Measurements from ENCODE around the gene SCGB1D1.

Gene SCGB1D1

GRCh38 chr11:62144641-62145255, 45.3 kb upstream of the SCGB1D1 start:
- H3K4me3 ChIP-seq (ENCODE audit: low read depth, low read length) = no peak overlapping the region
- TF ChIP-seq CTCF (conservative IDR thresholded peaks at IDR 0.05; ENCODE audit: low read depth, low read length) = no peak
- DNase-seq (ENCODE audit: low read depth) = no peak

DNA sequence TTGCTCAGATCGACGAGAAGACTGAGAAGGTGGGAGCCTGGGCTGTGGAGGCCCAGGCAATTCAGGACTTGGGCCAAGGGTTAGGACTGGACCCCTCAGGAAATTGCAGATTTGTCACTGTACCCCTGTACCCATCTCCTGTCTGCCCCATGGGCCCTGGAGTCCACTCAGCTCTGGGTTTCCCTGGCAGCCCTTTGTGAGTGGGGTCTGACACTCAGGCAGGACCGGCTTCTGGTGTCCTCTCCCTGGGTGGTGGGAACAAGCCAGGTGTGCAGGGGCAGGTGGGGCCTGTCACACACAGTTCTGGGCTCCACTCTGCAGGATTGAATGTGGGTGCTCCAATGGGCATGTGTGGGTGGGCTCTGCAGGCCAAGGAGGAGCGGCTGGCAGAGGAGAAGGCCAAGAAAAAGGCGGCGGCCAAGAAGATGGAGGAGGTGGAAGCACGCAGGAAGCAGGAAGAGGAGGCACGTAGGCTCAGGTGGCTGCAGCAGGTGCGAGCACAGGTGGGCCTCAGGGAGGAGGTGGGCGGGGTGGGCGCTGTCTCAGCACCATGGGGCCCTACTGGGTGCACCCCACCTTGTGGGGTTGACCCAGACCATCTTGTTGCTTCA, 44.6 kb upstream of the SCGB1D1 start:
- DNase-seq (ENCODE audit: low read depth) = no peak
- no peak for TF ChIP-seq CTCF (conservative IDR thresholded peaks at IDR 0.05; ENCODE audit: low read depth, low read length)
- H3K4me3 ChIP-seq (ENCODE audit: low read depth, low read length) = no peak overlapping the region

- no peak overlapping the region for H3K4me3 ChIP-seq (ENCODE audit: low read depth, low read length)
- TF ChIP-seq CTCF (conservative IDR thresholded peaks at IDR 0.05; ENCODE audit: low read depth, low read length) = no peak
- no peak for DNase-seq (ENCODE audit: low read depth)
These were observed 43.4 kb upstream of the SCGB1D1 start for GRCh38 chr11:62146476-62147200.

DNA sequence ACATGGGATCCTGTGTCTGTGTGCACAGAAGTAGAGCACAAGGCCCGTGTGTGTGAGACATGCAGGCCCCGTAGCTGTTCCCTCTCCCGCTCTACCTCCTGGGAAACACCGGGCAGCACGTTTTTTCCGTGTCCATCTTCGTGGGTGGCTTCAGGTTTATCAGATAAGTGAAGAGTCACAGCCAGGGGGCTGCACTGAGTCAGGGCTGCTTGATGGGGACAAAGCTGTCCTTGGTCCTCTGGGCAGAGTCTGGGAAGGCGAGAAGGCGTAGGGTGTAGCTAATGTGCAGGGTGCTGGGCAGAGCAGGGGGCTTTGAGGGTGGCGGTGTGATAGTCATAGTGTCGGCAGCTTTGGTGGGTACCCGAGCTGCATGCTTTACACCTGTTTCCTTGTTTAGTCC, 42.5 kb upstream of the SCGB1D1 start:
- DNase-seq (ENCODE audit: low read depth) = no peak
- no peak overlapping the region for H3K4me3 ChIP-seq (ENCODE audit: low read depth, low read length)
- peak; percentile 25 for TF ChIP-seq CTCF (conservative IDR thresholded peaks at IDR 0.05; ENCODE audit: low read depth, low read length)

GRCh38 chr11:62148271-62148980, 41.6 kb upstream of the SCGB1D1 start:
- DNase-seq (ENCODE audit: low read depth) = no peak
- no peak for TF ChIP-seq CTCF (conservative IDR thresholded peaks at IDR 0.05; ENCODE audit: low read depth, low read length)
- no peak overlapping the region for H3K4me3 ChIP-seq (ENCODE audit: low read depth, low read length)

- TF ChIP-seq CTCF (conservative IDR thresholded peaks at IDR 0.05; ENCODE audit: low read depth, low read length) = no peak
- DNase-seq (ENCODE audit: low read depth) = no peak
These were observed 39.8 kb upstream of the SCGB1D1 start for GRCh38 chr11:62149986-62150886.

More at GRCh38 chr11:62149986-62150886, 39.8 kb upstream of the SCGB1D1 start:
- H3K4me3 ChIP-seq (ENCODE audit: low read depth, low read length) = no peak overlapping the region
